HG02678 (cell line): Measurements from ENCODE around the gene DHRS13.
"Not testable (repeated sequence)": the region's sequence is repeated elsewhere in the genome, so short reads cannot be mapped to it uniquely, and the experiment has no call there.

Experiments used
- ATAC-seq: cut with Tn5 transposase; IDR thresholded peaks from one replicate; pipeline ENCODE4 v1.9.1; 2021; ENCODE audit warnings: mild to moderate bottlenecking, moderate library complexity; ENCODE audit not compliant: unreplicated experiment

Gene DHRS13

DNA sequence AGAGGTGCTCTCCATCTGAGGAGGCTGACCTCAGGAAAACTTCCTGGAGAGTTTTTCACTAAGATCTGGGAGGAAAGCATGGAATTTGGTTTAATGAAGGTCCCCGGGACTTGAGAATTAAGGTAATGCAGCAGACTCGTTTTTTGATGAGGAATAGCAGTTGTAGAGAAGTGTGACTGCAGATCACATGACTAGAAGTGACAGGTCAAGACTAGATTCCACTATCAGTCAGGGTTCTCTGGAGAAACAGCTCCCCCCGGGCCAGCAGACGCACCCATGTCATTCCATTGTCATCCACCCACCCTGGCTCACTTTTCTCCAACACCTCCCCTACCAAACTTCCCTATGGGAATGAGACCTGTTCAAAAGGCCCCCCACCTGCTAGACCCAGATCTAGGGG lies 1.9 kb upstream of the DHRS13 start:
- no peak for ATAC-seq

DNA sequence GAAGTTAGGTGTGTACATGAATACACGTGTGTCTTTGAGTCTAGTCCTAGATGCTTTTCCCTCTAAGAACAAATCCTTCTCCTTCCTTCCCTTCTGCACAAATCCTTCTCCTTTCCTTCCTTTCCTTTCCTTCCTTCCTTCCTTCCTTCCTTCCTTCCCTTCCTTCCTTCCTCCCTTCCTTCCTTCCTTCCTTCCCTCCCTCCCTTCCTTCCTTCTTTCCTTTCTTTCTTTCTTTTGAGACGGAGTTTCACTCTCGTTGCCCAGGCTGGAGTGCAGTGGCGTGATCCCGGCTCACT lies 615 bp upstream of the DHRS13 start:
- not testable (repeated sequence) for ATAC-seq

DNA sequence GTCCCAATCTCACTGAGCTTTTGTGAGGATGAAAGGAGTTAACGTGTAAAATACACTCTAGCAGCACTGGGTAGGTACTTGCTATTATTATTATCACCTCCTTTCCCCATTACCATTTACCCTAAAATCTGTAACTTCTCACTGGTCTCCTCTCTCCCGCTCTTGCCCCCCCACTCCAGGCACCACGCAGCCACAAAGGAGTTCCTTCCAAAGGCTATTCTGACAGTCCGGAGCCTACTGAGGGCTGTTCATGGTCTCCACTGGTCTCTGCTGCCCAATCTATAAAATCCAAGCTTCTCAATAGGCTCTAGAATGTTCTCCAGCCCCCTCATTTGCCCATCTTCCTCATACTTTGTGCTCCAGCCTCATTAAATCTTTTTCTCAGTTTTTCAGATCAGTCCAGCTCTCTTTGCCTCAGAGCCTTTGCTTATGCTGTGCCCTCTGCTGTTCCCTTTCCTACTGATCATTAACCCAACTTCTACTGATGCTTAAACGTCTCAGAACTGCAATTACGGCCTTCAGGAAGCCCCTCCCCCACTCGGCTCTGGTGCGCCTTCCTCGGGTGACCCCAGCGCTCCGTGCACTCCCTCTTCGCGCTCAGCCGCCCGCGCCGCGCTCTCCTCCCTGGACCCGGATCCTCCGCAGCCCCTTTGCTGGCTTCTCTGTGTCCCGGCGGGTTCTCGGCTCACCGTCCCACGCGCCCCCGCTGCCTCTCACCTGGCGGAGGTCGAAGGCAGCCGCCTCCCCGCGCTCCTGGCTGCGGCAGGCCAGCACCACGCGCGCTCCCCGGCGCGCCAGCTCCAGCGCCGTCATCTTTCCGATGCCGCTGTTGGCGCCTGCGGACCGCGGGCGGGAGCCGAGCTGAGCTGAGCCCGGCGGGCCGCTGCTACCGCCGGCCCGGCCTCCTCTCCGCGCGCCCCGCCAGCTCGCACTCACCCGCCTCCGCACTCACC lies 737 bp downstream of the DHRS13 start:
- peak; percentile 52 for ATAC-seq

DNA sequence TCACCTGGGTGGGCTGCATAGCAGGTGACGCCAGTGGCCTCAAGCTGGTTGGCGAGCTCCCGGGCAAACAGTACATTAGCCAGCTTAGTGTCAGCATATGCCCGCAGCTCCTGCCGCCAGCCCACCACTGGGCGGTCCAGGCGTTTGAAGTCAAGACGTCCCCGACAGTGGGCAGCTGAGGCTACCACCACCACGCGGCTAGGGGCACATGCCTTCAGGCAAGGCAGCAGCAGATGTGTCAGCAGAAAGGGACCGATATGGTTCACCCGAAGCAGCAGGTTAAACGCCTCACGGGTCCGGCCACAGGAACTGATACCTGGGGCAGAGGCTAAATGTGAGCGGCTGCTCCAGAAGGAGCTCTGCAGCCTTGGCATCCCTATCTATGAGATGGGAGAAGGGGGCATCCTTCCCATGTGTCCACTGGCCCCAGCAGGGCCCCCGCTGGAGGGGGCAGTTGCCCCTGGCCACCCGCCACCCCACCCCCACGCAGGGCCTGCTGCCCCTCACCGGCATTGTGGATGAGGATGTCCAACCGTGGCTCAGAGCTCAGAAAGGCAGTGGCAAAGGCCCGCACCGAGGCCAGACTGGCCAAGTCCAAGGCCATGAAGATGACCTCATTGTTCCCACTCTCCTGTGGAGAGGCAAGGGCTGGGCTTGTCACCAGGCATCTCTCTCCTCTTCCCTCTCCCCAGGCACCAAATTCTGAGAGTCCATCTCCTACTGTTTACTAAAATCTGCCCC lies 1.7 kb downstream of the DHRS13 start:
- ATAC-seq: no peak

DNA sequence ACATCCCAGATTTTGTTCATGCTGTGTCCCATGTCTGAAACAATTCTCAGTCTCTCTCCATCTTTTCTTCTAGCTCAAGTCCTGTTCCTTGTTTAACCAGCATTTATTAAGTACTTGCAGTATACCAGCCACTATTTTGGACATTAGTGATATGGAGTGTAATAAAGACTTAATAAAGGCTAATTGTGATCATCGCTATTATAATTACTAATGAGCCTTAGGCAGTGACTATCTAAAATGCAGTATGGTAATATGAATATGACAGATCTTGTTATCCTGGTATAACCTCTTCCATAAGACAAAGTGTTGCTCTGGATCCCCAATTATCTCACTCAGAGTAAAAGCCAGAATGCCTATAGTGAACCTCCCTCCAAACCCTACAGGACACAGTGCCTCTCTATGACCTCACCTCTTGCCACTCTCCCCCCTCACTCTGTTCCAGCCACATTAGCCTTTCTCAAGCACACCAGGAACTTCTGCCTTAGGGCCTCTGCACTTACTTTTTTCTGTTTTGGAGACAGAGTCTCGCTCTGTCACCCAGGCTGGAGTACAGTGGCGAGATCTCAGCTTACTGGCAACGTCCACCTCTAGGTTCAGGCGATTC lies 3.6 kb downstream of the DHRS13 start:
- no peak for ATAC-seq

DNA sequence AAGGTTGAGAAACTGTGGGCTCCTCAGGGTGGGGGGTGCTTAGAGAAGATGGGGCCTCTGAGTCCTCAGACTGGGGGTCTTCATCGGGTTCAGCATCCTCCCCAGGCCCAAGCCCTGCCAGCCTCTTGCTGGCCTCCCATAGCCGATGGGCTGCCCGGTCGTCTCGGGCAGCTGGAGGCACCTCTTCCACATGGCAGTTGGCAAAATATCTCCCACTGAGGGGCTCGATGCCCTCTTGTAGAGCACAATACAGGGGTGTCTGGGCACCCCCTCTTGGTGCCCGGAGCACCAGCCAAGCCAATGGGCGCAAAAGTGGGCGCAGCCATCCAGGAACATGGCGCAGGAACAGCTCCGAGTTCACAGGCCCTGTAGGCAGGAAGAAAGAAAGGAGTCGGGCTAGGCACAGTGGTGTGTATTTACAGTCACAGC lies 4.3 kb downstream of the DHRS13 start:
- no peak for ATAC-seq

DNA sequence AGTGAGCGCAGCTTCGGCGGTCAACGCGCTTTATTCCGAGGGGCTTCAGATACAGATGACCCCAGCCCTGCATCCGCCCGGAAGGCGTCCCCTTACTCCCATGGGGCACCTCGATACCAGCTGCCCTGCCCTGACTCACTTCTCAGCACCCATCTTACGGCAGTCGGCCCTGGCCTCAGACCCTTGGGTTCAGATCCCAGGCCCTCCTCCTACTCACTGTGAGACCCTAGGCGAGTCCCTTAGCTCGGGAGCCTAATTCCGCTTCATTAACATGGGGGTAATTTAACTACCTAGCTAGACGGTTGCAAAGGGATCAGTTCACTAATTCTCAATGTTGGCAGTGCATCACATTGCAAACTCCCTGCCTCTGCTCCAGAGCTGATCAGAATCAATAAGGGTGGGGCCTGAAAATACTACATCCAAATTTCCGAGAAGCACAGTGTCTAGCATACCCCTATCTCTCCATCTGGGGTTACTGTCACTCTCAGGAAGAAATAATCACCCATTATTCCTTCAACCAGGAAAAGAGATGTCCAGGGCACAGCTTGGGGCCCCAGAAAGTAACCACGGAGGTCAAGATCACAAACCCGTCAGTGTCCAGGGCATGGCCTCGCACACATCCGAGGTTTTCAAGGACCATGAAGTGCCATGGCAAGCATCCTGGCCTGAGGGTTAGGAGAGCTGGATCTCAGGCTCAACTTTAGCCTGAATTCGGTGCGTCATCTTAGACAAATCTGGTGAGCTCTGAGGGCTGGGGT lies 4.9 kb downstream of the DHRS13 start:
- ATAC-seq: no peak

DNA sequence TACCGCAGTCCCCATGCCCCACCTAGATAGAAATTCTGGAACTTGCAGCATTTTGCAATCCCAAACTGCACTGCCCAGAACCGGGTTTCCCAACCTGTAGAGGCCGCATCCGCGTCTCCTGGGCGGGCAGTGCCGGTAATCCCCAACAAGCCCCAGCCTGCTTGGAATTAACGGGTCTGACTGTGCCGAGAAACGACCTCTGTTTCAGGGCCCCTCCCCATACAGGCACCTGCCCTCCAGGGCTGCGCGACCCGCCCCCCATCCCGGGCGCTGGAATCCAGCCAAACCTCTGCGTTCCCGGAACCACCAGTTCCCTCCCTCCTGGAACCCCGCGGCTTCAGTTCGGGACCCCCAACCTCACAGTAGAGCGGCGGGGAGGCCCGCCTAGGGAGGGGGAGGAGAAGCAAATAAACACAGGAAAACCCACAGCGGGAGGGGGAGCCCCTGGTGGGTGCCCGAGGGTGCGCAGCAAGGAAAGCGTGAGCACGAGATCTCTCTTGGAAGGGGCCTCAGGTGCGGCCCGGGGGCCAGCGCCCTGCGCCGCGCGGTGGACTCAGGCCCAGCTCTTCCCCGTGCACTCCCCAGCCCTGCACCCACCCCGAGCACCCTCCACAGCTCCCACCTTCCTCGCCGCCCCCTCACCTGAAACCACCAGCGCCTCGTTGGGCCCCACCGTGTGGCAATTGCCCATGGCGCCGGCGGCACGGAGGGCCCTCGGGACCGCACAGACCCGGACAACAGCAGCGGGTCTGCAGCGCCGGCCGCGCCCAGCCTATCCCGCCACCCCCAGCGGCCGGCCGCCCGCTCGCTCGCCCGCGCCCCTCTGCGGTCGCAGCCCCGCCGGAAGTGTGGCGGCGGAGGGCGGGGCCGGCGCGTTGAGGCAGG lies 5.8 kb downstream of the DHRS13 start, which contains the start of gene FLOT2:
Gene FLOT2, minus strand, starts transcription at position 850 of the 885 bp plus-strand sequence. Its CDS starts 159 bp downstream, at position 691.
- ATAC-seq: no peak

- no peak for ATAC-seq
Measured at GRCh38 chr17:28896491-28896883, 6.4 kb downstream of the DHRS13 start.

GRCh38 chr17:28895794-28896447 lies 7.0 kb downstream of the DHRS13 start:
- no peak for ATAC-seq

GRCh38 chr17:28893248-28894183 lies 9.4 kb downstream of the DHRS13 start:
- not testable (repeated sequence) for ATAC-seq

GRCh38 chr17:28892024-28892423 lies 10.9 kb downstream of the DHRS13 start:
- ATAC-seq: no peak

DNA sequence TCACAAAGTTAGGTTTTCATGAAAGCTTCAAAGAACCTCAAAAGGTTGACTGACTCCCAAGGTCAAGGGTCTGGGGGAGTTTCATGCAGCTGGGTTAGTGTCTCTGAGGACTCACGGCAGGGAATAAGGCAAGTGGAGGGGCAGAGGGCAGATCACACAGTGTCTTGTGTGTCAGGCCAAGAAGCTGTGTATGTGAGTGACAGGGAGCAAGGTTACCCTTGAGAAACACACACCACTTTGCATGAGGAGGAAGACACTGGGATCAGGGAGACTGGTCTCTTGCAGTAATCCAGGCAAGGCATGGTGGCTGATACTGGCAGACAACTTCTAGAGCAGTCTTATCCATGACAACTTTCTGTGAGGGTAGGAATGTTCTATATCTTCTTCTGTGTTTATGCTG lies 11.7 kb downstream of the DHRS13 start:
- no peak for ATAC-seq

GRCh38 chr17:28889996-28890395 lies 12.9 kb downstream of the DHRS13 start:
- ATAC-seq: no peak

DNA sequence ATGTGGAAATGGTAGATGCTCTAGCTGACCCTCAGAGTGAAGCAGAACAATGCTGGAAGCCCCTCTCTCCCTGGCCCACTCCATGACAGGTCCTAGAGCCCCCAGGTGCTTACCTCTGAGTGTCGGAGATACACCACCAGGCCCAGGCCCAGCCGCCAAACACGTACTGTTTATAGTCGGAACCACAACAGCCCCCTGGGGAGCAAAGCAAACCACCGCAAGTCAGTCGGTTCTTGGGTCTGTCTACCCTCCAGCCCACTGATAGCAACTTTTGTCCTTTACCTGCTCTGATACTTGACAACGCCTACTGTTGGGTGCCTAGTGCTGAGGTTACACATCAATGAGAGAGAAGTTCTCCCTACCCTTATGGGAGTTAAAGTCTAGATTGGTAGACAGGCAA lies 14.0 kb downstream of the DHRS13 start:
- no peak for ATAC-seq

DNA sequence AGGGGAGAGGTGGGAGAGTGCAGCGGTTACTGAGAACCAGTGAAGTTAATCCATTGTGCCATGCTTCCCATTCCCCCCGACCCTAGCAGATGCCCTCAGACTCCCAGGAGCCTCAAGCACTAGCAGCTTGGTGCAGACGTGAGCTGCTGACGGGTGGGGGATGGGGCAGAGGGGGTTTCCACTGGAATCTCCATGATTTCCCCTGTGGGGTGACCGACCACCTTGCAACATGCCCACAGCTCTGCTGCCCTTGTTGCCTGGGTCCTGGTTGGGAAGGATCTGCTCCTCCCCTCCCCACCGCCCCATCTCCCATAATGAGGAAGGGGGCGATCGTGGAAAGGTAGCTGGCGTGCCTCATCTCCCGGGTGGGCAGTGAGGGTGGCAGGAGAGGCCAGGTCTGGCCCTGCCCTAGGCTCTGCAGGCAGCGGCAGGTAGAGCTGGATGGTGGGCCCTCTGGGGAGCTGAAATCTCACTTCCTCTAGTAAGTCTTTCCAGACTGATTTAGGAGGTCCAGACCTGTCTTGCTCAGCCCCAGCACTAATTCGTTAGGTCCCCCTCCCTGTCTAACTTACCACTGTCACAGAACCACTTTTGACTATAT lies 14.9 kb downstream of the DHRS13 start:
- ATAC-seq: no peak

DNA sequence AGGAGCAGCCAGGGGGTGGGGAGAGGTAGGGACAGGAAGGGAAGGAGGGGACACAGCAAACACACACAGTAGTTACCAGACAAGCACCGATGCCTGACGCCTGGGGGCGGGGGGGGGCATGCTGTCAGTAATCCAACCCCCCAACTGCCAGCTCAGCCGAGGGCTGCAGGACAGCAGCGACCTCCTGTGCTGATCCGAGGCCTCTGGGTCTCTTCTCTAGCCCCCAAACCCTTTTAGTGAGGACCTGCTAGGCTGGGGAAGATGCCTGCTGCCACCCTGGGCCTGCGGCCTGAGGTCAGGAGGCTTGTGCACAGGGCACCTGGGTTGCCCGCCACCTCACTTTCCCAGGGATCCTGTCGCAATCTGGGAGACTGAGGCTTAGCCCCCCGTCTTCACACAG lies 16.9 kb downstream of the DHRS13 start:
- ATAC-seq: no peak

GRCh38 chr17:28885363-28885762 lies 17.5 kb downstream of the DHRS13 start:
- ATAC-seq: no peak
